H1 (cell line): Measurements from ENCODE around the gene FAM81B. TPM values are rescaled to one million over a fixed set of nuclear protein-coding genes. Genes with fewer than 3 reads are reported as not detected.

ENCODE experiments used
- CTCF ChIA-PET: fragments of 300-600 bp; sonication (Branson Sonifier 250); formaldehyde crosslinking; loops from one replicate; lab custom pipeline; 2021; ENCODE audit not compliant: partially characterized antibody; lab: Charles Lee
- POLR2A ChIA-PET: fragments of 300-600 bp; sonication (Branson Sonifier 250); formaldehyde crosslinking; loops from one replicate; lab custom pipeline; 2021; ENCODE audit warnings: inconsistent platforms; ENCODE audit not compliant: partially characterized antibody; lab: Charles Lee
- DNase-seq, 2 experiments: peaks; one replicate each; pipeline versions ENCODE4 v3.0.0 to v3.0.0-alpha.2; 2010 to 2022; ENCODE audit warnings: low spot score in 2 of 2, low read depth in 1 of 2, mixed read lengths in 1 of 2
- FAIRE-seq: peaks from 2 replicates; lab custom pipeline; 2011; peaks lifted over from hg19 to GRCh38; lab: Jason Lieb, UNC
- H2AFZ ChIP-seq: 2 replicates; pipeline ENCODE4 v1.8.1; 2012; ENCODE audit warnings: low read length, inconsistent platforms
- H2AK5ac ChIP-seq: 2 replicates; pipeline ENCODE4 v1.6.1; 2013; ENCODE audit warnings: low read depth, low read length
- H2BK120ac ChIP-seq: replicated peaks from 2 replicates; pipeline ENCODE3; 2013; ENCODE audit warnings: low read depth, low read length, inconsistent platforms
- H2BK12ac ChIP-seq: 2 replicates; pipeline ENCODE4 v1.6.1; 2013; ENCODE audit warnings: low read depth, low read length
- H2BK15ac ChIP-seq: 2 replicates; pipeline ENCODE4 v1.6.1; 2013; ENCODE audit warnings: low read length
- H2BK20ac ChIP-seq: 2 replicates; pipeline ENCODE4 v1.6.1; 2013; ENCODE audit warnings: low read length
- H2BK5ac ChIP-seq: 2 replicates; pipeline ENCODE4 v1.6.1; 2013; ENCODE audit warnings: low read depth, low read length
- H3K14ac ChIP-seq: 2 replicates; pipeline ENCODE4 v1.6.1; 2013; ENCODE audit warnings: inconsistent platforms; ENCODE audit not compliant: insufficient read length
- H3K18ac ChIP-seq: 2 replicates; pipeline ENCODE4 v1.6.1; 2013; ENCODE audit warnings: low read length; ENCODE audit errors: extremely low read depth
- H3K23ac ChIP-seq: 2 replicates; pipeline ENCODE4 v1.6.1; 2013; ENCODE audit warnings: inconsistent platforms; ENCODE audit not compliant: insufficient read length
- H3K23me2 ChIP-seq: 2 replicates; pipeline ENCODE4 v1.6.1; 2013; ENCODE audit warnings: low read depth, low read length
- H3K27ac ChIP-seq: 2 replicates; pipeline ENCODE4 v1.6.1; 2011; ENCODE audit warnings: low read depth, low read length, inconsistent platforms
- H3K27me3 ChIP-seq, 4 experiments: replicated peaks in 1 of 4; 1 replicate in 1 of 4; 2 replicates in 3 of 4; pipeline versions ENCODE4 v1.6.1 to v1.8.1; 2011 to 2013; ENCODE audit warnings: low read length in 3 of 4, mild to moderate bottlenecking in 3 of 4, inconsistent platforms in 2 of 4, mixed read lengths in 2 of 4, moderate library complexity in 1 of 4; ENCODE audit not compliant: control insufficient read depth in 3 of 4, insufficient read depth in 3 of 4; ENCODE audit errors: extremely low read depth in 1 of 4
- H3K36me3 ChIP-seq, 4 experiments: 2 replicates each; pipeline versions ENCODE4 v1.6.1 to v1.8.1; 2011 to 2013; ENCODE audit warnings: mild to moderate bottlenecking in 4 of 4, low read length in 3 of 4, moderate library complexity in 2 of 4, control low read depth in 1 of 4, inconsistent platforms in 1 of 4; ENCODE audit not compliant: insufficient read depth in 4 of 4, control insufficient read depth in 2 of 4
- H3K4ac ChIP-seq: replicated peaks from 2 replicates; pipeline ENCODE3; 2013; ENCODE audit warnings: low read length, low read depth, mixed read lengths, inconsistent platforms; ENCODE audit not compliant: insufficient read length
- H3K4me1 ChIP-seq, 4 experiments: replicated peaks in 1 of 4; 1 replicate in 1 of 4; 2 replicates in 3 of 4; pipeline versions ENCODE4 v1.6.1 to v1.8.1; 2011 to 2013; ENCODE audit warnings: low read length in 3 of 4, inconsistent platforms in 2 of 4, mixed read lengths in 1 of 4; ENCODE audit not compliant: insufficient read depth in 4 of 4, control insufficient read depth in 3 of 4
- H3K4me2 ChIP-seq, 2 experiments: 2 replicates each; pipeline versions ENCODE4 v1.6.1 to v1.8.1; 2011 to 2013; ENCODE audit warnings: low read depth in 2 of 2, low read length in 2 of 2, control low read depth in 1 of 2, inconsistent platforms in 1 of 2, mild to moderate bottlenecking in 1 of 2; ENCODE audit not compliant: insufficient read depth in 1 of 2
- H3K4me3 ChIP-seq, 4 experiments: fragments of 200-600, 300-600 bp in 1 of 4; sonication (generic), shearing (Covaris generic), sonication (Bioruptor Twin) in 1 of 4; 2 replicates each; pipeline versions ENCODE4 v1.5.1 to v1.8.1; 2011 to 2016; ENCODE audit warnings: low read length in 4 of 4, low read depth in 3 of 4, control low read depth in 2 of 4, inconsistent platforms in 2 of 4, mild to moderate bottlenecking in 2 of 4, mixed read lengths in 1 of 4, moderate library complexity in 1 of 4; ENCODE audit not compliant: insufficient read depth in 2 of 4; ENCODE audit errors: extremely low read depth in 1 of 4
- H3K56ac ChIP-seq: replicated peaks from 2 replicates; pipeline ENCODE3; 2013; ENCODE audit warnings: low read depth, mild to moderate bottlenecking, mixed read lengths, low read length, inconsistent platforms; ENCODE audit not compliant: insufficient read length
- H3K79me1 ChIP-seq: 2 replicates; pipeline ENCODE4 v1.6.1; 2013; ENCODE audit warnings: low read depth, low read length, control low read depth
- H3K79me2 ChIP-seq, 2 experiments: 2 replicates each; pipeline versions ENCODE4 v1.6.1 to v1.8.1; 2012 to 2013; ENCODE audit warnings: low read length in 2 of 2, mild to moderate bottlenecking in 2 of 2, inconsistent platforms in 1 of 2; ENCODE audit not compliant: insufficient read depth in 2 of 2, control insufficient read depth in 1 of 2
- H3K9ac ChIP-seq, 4 experiments: replicated peaks in 1 of 4; 1 replicate in 1 of 4; 2 replicates in 3 of 4; pipeline versions ENCODE4 v1.6.1 to v1.8.1; 2011 to 2013; ENCODE audit warnings: low read depth in 3 of 4, low read length in 3 of 4, control low read depth in 2 of 4, mild to moderate bottlenecking in 2 of 4, moderate library complexity in 2 of 4, inconsistent platforms in 1 of 4; ENCODE audit errors: extremely low read depth in 1 of 4
- H3K9me3 ChIP-seq, 2 experiments: 2 replicates each; pipeline versions ENCODE4 v1.6.1 to v1.8.1; 2012 to 2013; ENCODE audit warnings: mild to moderate bottlenecking in 2 of 2, moderate library complexity in 2 of 2, control low read depth in 1 of 2, inconsistent platforms in 1 of 2, low read depth in 1 of 2, low read length in 1 of 2, mixed read lengths in 1 of 2; ENCODE audit not compliant: insufficient read depth in 2 of 2
- H4K20me1 ChIP-seq, 2 experiments: replicated peaks in 1 of 2; 2 replicates each; pipeline versions ENCODE3 to v1.8.1; 2011 to 2013; ENCODE audit warnings: inconsistent platforms in 2 of 2, low read length in 2 of 2, mild to moderate bottlenecking in 1 of 2; ENCODE audit not compliant: insufficient read depth in 2 of 2, control insufficient read depth in 1 of 2
- H4K5ac ChIP-seq: 2 replicates; pipeline ENCODE4 v1.6.1; 2013; ENCODE audit warnings: low read length, low read depth, mixed read lengths, inconsistent platforms; ENCODE audit not compliant: insufficient read length
- H4K8ac ChIP-seq: 2 replicates; pipeline ENCODE4 v1.8.0; 2013; ENCODE audit warnings: mild to moderate bottlenecking, moderate library complexity, low read length, inconsistent platforms; ENCODE audit not compliant: insufficient read depth; ENCODE audit errors: extremely low read depth
- H4K91ac ChIP-seq: replicated peaks from 2 replicates; pipeline ENCODE3; 2013; ENCODE audit warnings: low read length, mixed read lengths, inconsistent platforms; ENCODE audit not compliant: insufficient read length
- ATF3 ChIP-seq: IDR thresholded peaks from 2 replicates; pipeline ENCODE4 v1.6.1; 2011; ENCODE audit warnings: low read depth, mild to moderate bottlenecking, low read length; ENCODE audit not compliant: insufficient read depth
- CREB1 ChIP-seq: IDR thresholded peaks from 2 replicates; pipeline ENCODE4 v1.6.1; 2012; ENCODE audit warnings: inconsistent platforms
- FOSL1 ChIP-seq: IDR thresholded peaks from 2 replicates; pipeline ENCODE4 v1.6.1; 2011; ENCODE audit warnings: mild to moderate bottlenecking, low read depth, low read length, moderate library complexity; ENCODE audit not compliant: insufficient read depth
- GTF2F1 ChIP-seq: IDR thresholded peaks from 2 replicates; pipeline ENCODE4 v1.6.1; 2012; ENCODE audit warnings: low read depth, low read length, improper control_type of control experiment, borderline replicate concordance
- SP2 ChIP-seq: IDR thresholded peaks from 2 replicates; pipeline ENCODE4 v1.6.1; 2012; ENCODE audit warnings: mild to moderate bottlenecking, low read length, inconsistent platforms
- TAF7 ChIP-seq: optimal IDR thresholded peaks from 2 replicates; pipeline ENCODE3; 2011; ENCODE audit warnings: low read depth, mild to moderate bottlenecking, inconsistent platforms, low read length, moderate library complexity, borderline replicate concordance
- WGBS, 2 experiments: shearing (Covaris generic) in 1 of 2; methylation state at CpG; one replicate each; pipeline versions ENCODE4 v1.1.6 to v1.1.7; 2013 to 2015; ENCODE audit warnings: low lambda C conversion rate in 2 of 2, mixed read lengths in 2 of 2, inconsistent platforms in 1 of 2, low coverage in 1 of 2, missing lambda C conversion rate in 1 of 2; ENCODE audit not compliant: insufficient replicate concordance in 2 of 2, insufficient coverage in 1 of 2, insufficient read length in 1 of 2; ENCODE audit errors: extremely low coverage in 1 of 2, missing lambda C conversion rate in 1 of 2; 5-methylcytosine and 5-hydroxymethylcytosine counted together
- polyA plus RNA-seq, 7 experiments: library from polyadenylated mRNA; depleted of rRNA in 3 of 7; stranded (reverse) in 5 of 7; unstranded in 2 of 7; fragments of >200 nt in 5 of 7; fragments of 200-250 nt in 2 of 7; gene quantifications; 1 replicate in 5 of 7; 2 replicates in 1 of 7; 4 replicates in 1 of 7; pipeline versions ENCODE4 v1.2.1 to v1.2.3, GENCODE V29; 2011 to 2013; ENCODE audit warnings: missing spikeins in 2 of 7, mixed read lengths in 2 of 7
- total RNA-seq: library from RNA; stranded (reverse); fragmentation: NEBNext Ultra II Directional; extraction: Animal tissue kit (Norgen Biotek cat#: 25700); gene quantifications from 2 replicates; pipeline ENCODE4 v1.2.1, GENCODE V29; 2021

FAM81B gene
- total and polyA plus RNA-seq, 2 of the 8 experiments (the other 6 are each of a cell fraction or from before 2014, with no cell fraction given) = not detected

GRCh38 chr5:95384485-95385213, 6.5 kb upstream of the FAM81B start:
- H4K20me1 ChIP-seq = no peaks in the 10 kb centered on the region
- no peak overlapping the region for H4K8ac ChIP-seq
- no peak overlapping the region for H2BK12ac ChIP-seq
- H3K27me3 ChIP-seq = no peaks in the 10 kb centered on the region
- no peak for FAIRE-seq
- WGBS, 2 experiments = 78% methylated on average over 5 of the region's 5 CpGs; no CpG with 5 or more reads in 1 of the 2 experiments
- H3K79me2 ChIP-seq = no peaks in the 10 kb centered on the region
- H2BK15ac ChIP-seq = no peak overlapping the region
- H4K91ac ChIP-seq = no peak overlapping the region
- H3K18ac ChIP-seq = no peak overlapping the region
- H3K4me3 ChIP-seq = no peak overlapping the region
- H3K56ac ChIP-seq = no peak overlapping the region
- no peak overlapping the region for H2BK120ac ChIP-seq
- TF ChIP-seq CREB1 (no peak), TAF7 (no peak), SP2 (no peak), GTF2F1 (no peak), FOSL1 (no peak), ATF3 (no peak)
- no peak overlapping the region for H3K14ac ChIP-seq
- no peak for DNase-seq
- H3K23ac ChIP-seq = no peak overlapping the region
- no peaks in the 10 kb centered on the region for H3K79me1 ChIP-seq
- H3K4me2 ChIP-seq = no peak overlapping the region
- H2AK5ac ChIP-seq = no peak overlapping the region
- peaks cover 2 to 9% of the 10 kb centered on the region in 2 experiments; a peak in 2 of 4 replicates for H3K9me3 ChIP-seq
- H3K36me3 ChIP-seq = no peaks in the 10 kb centered on the region
- ChIA-PET CTCF (no interaction called here), POLR2A (no interaction called here)
- H2BK5ac ChIP-seq = no peak overlapping the region
- H3K9ac ChIP-seq = no peak overlapping the region
- no peak overlapping the region for H3K4ac ChIP-seq
- no peak overlapping the region for H4K5ac ChIP-seq
- H3K4me1 ChIP-seq = no peaks in the 10 kb centered on the region
- no peaks in the 10 kb centered on the region for H3K23me2 ChIP-seq
- no peak overlapping the region for H2BK20ac ChIP-seq
- no peak overlapping the region for H3K27ac ChIP-seq
- H2AFZ ChIP-seq = no peak overlapping the region
